MM.1S (cell line): ENCODE measurements around the gene CIITA.

ENCODE experiments used
- EZH2 ChIP-seq: fragments of 300-600 bp; sonication (generic); optimal IDR thresholded peaks from 2 replicates; pipeline ENCODE3; 2017; ENCODE audit warnings: low read depth, mild to moderate bottlenecking, antibody characterized with exemption, low read length, mixed read lengths
- TF ChIP-seq, protein P1 (sequence below): fragments of 300-600 bp; sonication (generic); IDR thresholded peaks from 2 replicates; pipeline ENCODE4 v1.5.1; 2016; ENCODE audit warnings: antibody characterized with exemption, low read length, mixed read lengths

DNA sequence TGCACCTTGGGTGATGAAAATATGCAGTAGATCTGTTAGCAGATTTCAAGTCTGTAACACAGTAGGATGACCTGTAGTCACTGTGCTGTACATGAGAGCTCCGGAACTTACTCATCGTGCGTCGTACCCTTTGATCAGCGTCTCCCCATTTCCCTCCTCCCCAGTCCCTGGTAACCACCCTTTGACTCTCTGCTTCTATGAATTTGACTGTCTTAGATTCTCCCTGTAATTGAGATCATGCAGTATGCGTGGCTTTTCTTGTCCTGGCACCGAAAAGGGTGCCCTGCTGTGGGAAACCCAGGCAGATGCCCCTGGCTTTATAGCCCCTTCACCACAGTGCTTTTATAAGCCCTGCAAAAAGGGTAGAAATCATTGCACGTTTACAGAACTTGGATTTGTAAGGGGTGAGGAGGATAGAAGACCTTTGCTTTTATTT lies 87.9 kb downstream of the CIITA start:
- TF ChIP-seq, protein P1, sequence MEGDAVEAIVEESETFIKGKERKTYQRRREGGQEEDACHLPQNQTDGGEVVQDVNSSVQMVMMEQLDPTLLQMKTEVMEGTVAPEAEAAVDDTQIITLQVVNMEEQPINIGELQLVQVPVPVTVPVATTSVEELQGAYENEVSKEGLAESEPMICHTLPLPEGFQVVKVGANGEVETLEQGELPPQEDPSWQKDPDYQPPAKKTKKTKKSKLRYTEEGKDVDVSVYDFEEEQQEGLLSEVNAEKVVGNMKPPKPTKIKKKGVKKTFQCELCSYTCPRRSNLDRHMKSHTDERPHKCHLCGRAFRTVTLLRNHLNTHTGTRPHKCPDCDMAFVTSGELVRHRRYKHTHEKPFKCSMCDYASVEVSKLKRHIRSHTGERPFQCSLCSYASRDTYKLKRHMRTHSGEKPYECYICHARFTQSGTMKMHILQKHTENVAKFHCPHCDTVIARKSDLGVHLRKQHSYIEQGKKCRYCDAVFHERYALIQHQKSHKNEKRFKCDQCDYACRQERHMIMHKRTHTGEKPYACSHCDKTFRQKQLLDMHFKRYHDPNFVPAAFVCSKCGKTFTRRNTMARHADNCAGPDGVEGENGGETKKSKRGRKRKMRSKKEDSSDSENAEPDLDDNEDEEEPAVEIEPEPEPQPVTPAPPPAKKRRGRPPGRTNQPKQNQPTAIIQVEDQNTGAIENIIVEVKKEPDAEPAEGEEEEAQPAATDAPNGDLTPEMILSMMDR: no peak
- TF ChIP-seq EZH2: no peak
